Stimulated activated CD4-positive, alpha-beta T cell treated with anti-CD3 and anti-CD28 coated beads, Interleukin-15, amount 100 ng/mL, for 48 hours (primary cell): ENCODE measurements around the gene ENTPD8.
"Not testable (repeated sequence)": the region's sequence is repeated elsewhere in the genome, so short reads cannot be mapped to it uniquely, and the experiment has no call there.

ENCODE experiments used
- DNase-seq, 2 donors: peaks; one replicate each; pipeline ENCODE4 v3.0.0-alpha.2; 2020; ENCODE audit warnings: low read depth in 2 of 2

The ENTPD8 gene

DNA sequence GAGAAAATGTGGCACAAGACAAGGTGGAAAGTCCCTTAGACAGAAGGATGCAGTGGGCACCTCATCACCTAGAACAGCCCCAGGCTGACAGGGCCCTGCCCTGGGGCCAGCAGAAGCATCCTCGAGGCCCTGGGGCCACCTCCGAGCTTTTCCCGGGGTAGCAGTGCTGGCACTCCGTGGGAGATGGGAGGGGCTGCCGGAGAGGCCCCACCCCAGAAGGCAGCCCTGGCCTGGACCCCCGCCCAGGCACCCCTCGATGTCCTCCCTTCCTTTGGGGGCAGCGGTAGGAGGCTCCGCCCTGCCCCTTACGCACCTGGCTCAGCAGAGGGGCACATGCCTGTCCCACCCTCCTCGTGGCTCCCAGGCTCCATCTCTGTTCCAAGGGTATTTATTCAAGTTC lies 35.7 kb upstream of the ENTPD8 start:
- DNase-seq, result no peak

DNA sequence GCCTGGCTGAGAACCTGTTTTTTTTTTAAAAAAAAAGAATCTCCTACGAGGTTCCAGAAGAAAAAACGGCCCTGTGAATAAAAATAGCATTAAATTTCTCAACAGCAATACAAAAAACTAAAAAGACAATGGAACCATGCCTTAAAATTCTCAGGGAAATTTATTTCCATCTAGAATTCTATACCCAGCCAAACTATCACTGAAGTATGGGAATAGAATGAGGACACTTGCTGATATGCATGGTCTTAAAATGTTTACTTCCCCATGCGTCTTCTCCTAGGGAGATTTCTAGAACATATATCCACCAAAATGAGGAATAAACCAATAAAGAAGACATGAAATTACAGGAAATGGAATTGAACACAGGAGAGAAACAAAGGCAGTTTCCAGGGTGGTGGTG lies 34.5 kb upstream of the ENTPD8 start:
- no peak for DNase-seq

DNA sequence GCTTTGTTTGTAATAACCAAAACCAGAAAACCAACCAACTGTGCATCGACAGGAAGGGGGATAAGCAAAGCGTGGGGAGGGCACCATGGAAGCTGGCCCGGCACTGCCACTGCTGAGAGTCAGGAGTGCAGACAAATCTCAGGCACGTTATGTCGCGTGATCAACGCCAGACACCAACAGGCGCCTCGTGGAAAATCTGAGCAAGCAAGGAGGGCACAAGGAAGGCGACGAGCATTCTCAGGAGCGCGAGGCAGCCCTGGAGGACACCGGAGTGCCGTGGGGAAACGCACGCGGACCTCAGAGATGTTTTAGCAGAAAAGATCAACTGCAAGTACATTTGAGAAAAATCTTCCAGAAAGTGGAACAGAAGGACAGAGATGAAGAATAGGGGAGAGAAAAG lies 33.1 kb upstream of the ENTPD8 start:
- no peak for DNase-seq

DNA sequence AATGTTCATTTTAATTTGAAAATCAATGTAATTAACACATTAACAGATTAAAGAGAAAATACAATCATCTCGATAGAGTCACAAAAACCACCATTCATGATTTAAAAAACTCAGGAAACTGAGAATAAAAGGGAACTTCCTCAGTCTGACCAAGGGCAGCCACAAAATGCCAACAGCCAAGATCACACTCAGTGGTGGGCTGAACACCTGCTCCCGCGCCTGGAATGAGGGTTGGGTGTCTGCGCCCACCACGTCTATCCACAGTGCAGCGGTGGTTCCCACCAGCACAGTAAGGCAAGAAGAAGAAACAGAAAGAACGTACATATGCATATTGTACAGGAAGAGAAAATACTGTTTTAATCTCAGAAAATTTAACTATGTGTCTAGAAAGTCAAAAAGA lies 29.6 kb upstream of the ENTPD8 start:
- DNase-seq, result no peak

DNA sequence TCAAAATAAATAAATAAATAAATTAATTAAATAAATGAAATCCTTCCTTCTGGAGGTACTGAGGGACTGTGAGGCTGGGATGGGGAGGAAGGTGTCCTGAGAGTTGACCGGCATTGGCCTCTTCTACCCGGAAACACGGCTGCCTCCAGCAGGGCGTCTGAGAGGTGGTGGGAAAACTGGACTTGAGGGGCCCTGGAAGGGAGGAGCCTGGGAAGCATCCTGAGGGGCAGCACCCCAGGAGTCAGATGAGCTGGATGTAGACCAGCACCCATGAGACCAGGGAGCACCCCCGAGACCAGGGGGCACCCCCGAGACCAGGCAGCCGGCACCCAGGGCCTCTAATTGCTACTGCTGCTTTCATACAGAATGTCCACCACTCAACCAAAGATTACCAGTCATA lies 26.7 kb upstream of the ENTPD8 start:
- no peak for DNase-seq

DNA sequence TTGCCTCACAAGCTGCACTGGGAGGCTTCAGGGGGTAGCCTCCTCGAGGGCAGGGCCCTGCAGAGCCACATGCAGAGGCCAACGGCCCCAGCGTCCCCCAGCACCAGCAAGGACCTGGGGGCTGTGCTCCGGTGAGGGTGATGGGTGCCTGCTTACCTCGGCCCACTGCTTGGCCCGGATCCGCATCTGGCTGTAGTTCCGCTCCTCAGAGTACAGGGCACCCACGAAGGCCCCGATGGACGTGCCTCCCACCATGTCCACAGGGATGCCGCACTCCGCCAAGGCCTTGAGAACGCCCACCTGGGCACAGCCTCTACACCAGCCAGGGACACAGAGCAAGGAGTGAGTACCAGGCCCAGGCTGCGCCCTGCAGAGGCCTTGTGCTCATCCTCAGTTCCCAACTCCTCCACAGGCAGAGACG lies 26.0 kb upstream of the ENTPD8 start:
- no peak for DNase-seq

DNA sequence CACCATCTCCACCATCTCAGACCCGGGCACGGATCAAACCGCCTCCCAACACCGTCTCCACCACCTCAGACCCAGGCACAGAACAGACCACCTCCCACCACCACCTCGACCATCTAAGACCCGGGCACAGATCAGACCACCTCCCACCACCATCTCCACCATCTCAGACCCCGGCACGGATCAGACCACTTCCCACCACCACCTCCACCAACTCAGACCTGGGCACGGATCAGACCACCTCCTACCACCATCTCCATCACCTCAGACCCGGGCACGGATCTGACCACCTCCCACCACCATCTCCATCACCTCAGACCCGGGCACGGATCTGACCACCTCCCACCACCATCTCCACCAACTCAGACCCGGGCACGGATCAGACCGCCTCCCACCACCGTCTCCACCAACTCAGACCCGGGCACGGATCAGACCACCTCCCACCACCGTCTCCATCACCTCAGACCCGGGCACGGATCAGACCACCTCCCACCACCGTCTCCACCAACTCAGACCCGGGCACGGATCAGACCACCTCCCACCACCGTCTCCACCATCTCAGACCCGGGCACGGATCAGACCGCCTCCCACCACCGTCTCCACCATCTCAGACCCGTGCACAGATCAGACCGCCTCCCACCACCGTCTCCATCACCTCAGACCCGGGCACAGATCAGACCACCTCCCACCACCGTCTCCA lies 25.4 kb upstream of the ENTPD8 start:
- not testable (repeated sequence) for DNase-seq

DNA sequence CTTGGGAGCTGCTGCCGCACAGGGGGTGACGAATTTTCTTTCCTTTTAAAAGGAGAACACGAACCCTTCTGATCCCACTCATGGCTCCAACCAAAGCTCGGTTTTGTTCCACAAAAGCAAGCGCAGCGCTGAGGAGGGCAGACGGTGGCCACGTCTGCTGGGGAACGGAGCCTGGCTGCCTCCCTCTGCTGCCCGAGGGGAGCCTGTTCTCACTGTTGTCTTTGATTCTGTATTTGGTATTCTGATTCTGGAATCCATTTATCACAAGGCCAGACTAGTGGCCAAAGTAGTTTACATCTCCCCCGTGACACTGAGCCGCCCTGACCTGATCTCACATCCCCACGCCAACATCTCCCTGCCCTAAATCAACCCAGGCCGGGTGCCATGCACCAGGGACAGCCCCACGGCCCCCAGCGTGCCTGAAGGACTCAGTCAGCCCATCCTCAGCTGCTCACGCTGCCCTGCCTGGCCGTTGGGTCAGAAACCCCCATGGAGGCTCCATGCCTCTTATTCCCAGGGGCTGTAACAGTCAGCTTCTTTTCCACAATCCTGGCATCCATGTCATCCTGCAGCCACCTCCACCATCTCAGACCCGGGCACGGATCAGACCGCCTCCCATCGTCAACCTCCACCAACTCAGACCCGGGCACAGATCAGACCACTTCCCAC lies 24.7 kb upstream of the ENTPD8 start:
- DNase-seq, result no peak

DNA sequence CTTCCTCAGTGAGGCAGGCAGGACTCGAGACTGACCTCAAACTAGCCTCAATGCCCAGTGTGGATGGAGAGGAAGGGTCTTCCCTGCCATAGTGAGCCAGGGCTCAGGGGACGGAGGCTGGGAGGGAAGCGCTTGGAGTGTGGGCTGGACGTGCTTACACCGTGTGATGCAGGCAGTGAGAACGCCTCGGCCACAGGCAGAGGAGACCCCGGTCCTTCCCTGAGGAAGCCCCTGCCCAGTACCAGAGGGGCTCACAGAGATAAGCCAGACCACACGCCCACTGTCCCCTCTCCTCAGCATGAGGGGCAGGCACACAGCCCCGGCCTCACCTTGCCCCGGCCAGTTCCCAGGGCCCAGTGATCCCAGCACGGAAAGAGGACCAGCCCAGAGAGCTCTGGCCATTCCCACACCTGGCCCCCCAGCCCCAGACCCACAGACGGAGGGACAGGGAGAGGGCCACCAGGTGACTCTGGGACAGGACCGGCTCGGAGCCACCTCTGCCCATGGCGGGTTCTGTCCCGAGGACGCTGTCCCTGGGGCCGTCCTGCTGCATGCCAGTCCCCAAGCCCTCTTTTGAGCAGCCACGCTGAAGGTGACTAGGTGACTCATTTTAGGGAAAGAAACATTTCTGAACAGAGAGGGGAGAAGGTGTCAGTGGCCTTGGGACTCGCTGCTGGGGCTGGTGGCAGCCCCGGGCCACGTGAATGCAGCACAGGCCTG lies 24.0 kb upstream of the ENTPD8 start:
- DNase-seq, result no peak

DNA sequence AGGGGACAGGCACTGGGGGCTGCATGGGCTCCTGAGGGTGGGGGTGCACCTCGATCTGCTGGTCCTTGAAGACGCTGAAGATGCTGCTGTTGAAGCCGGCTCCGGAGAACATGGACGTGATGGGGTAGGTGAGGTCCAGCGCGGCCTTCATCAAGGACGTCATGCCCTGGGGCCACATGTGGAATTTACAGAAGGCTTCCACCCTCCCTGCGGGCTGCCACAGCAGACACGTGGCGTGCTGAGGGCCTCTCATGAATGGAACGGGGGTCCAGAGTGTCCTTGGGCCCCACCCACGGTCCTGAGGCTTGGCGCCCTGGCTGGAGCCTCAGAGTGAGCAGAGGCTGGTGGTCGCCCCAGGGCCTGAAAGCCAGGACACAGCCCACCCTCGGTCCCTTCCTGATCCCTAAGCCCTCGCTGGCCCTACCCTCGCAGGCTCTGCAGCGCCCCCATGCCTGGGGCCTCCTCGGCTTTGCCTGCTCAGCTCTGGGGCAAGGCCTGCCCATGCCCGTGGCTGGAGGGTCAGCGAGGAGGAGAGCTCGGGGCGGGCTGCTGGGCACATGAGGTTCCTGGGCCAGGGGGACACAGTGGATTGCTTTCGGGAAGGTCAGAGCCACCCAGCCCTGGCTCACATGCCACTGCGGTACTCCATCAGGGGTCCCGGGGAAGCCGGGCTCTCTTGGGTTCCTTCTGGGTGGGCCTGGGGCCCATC lies 23.3 kb upstream of the ENTPD8 start:
- no peak for DNase-seq

DNA sequence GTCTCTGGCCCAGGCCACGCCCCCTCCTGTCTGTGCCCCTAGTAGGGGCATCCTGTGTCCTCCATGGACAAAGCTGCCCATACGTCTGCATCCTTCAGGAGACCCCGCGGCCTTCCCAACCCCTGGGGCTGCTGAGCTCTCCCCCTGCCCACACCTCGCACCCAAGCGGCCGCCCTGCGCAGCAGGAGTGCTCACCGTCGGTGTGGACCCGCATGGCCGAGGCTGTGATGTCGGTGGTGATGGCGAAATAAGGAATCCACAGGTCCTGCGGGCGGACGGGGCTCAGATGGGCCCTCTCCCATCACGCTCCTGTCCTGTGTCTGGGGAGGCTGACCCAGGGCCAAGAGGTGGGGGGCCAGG lies 22.8 kb upstream of the ENTPD8 start:
- DNase-seq, result no peak

DNA sequence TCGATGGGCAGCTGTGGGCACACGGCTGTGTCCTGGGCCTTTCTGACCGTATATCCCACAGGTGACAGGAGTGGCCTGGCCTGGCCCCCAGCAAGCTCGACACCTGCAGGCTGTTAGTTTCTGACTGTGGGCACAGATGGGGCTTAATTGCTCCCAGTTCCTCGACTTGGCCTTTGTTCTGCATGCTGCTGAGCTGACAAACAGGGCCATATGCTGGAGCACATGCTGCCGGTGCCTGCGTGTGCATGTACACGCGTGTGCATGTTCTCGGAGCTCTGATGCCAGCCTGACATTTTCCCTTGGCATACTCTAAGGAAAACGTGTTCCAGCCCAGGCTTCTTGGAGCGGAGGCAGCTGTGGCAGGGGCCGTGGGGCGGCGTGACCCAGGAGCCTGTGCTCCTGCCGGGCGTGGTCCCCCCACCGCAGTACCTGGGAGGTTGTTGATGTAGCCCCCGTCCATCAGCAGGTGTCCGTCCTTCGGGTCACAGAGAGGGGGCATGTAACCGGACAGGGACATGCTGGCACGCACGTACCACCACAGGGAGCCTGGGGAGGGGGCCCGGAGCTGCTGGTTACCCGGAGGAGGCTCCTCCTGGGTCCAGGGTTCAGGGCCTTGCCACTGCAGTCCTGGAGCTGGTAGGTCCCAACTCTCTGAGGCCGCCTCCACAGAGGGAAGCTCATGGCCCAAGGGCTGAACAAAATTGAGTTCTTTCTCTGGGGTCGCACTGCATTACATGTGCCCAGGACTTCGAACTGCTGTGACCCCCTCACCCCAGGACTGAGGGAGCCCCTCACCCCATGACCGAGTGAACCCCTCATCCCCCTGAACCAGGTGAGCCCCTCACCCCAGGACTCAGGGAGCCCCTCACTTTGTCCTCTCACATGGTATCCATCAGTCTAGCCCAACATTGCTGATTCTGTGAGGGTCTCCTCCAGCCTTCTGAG lies 22.1 kb upstream of the ENTPD8 start:
- no peak for DNase-seq

DNA sequence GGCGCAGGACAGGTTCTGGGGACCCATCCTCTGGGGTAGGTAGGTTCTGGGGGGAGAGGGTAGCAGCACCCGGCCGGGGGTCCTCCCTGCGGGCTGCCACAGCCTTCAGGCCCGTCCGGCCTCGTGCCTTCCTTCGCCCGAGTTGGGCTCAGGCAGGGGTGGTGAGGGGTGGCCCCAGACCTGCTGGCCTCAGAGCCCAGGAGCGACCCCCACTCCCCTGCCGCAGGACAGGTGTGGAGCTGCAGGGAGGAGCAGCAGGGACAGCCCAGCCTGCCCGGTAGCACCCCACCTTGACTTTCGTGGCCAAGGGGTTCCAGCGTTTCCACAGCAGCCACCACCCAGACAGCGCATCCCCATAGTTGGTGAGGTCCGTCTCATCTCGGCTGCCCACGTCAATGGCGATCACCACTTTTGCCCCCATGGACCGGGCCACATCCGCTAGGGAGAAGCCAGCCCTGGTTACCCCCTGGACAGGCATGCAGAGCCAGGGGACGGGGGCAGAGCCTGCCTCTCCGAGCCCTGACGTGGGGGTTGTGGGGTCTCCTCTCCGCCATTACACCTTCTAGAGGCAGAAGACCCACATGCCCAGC lies 21.3 kb upstream of the ENTPD8 start:
- no peak for DNase-seq

DNA sequence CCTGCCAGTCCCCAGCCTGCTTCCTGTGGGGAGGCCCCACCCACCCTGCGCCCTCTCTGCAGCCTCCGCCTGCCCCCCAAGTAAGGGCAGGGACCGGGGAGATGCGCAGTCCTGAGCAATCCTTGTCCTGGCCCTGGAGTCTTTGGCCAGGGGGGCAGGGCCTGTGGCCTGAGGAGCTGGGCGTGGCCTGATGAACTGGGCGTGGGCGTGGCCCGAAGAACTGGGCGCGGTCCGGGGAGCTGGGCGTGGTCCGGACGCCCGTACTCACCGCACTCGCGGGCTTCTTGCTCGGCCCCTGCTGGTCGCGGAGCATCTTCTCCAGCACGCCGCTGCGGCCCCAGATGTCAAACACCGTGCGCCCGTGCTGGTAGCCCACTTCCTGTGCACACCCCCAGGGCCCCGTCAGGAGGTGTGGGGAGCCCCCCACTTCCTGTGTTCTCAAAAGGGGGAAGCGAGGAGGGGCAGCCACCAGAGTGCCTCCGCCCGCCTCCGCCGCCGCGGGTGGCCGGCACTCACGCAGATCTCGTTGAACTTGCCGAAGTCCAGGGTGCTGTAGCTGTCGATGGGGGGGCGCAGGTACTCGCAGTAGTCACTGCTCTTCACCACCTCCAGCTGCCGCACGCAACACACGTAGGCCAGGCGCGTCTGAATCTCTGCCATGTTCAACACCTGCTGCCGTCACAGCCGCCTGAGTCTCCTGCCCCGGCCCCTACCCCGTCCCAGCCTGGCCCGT lies 20.7 kb upstream of the ENTPD8 start:
- DNase-seq, result peak; percentile 68 to 79

DNA sequence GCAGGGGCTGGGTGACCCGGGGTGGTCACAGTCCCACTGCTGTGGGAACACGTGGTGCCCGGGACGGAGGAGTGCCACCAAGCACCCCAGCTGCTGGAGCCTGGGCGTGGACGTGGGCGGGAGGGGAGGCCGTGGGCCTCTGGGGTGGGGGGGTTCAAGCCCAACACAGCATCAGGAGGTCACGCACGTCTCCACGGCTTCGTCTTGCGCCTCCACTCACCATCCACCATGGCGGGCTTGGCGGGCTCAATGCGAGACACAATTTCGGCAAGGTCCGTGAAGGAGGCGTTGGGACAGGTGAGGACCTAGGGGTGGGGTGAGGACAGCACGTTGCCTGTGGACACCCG lies 20.1 kb upstream of the ENTPD8 start:
- DNase-seq, result no peak

DNA sequence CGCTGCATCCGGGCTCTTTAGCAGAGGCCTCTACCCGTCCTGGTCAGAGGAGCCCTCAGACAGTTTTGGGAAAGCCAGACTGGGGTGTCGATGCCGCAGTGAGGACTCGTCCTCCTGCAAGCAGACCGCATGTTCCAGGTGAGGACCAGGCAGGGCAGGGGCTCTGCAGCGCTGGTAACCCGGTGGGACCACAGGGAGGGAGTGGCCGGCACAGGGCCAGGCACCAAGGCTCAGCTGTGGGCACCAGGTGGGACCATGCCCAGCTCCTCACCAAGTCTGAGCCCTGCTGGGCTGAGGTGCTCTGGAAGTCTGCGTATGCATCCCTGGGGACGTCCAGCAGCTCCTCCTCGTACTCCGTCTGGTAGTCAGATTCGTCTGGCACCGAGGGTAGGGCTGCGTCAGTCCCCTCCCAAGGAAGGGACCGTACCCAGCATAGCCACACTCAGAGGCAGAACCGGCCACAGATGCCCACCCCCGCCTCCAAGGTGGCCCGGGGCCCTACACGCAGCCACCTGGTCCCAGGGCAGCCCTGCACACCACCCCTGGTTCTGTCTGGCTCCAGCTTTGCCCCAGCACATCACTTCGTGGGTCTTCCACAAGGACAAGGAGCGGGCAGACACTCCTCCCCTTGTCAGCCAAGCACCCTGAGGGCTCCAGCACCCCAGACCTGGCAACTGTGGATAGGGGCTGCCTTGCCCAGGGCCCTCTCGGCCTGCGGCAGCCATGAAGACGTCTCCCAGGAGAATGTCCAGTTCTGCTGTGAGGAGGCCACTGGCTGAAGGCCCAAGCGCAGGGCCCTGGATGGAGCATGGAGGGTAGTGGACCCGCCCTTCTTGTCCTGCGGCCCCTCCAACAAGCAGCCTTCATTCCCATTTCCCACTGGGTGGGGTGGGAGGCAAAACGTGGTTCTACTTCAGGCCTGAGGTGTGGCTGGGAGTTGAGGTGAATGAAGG lies 19.5 kb upstream of the ENTPD8 start:
- DNase-seq, result no peak

DNA sequence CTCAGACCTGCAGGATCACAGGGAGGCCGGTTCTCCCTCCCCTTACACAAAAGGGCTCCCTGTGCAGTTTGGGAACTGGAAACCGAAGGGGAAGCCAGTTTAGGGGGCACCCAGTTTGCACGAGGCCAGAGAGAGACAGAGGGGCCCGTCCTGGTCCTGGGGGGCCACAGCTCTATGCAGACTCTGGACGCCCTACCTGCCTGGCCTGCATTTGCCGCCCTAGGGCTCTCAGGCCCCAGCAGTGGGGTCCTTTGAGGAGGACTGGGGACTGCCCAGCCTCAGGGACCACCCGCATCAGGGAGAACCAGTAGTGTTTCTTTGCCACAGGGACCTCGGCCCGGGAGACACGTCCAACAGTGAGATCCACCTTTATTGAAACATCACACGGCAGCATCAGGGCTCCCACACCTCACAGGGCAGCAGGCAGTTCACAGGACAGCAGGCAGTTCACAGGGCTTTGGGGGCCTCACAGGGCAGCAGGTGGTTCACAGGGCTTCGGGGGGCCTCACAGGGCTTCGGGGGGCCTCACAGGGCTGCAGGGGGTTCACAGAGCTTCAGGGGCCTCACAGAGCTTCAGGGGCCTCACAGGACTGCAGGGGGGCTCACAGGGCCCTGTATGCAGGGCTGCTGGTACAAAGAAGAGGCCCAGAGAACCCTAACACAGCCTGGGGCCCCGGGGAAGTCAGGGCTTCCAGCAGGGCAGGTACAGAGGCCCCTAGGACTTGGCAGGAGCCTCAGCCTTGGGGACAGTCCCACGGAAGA lies 18.6 kb upstream of the ENTPD8 start:
- no peak for DNase-seq

DNA sequence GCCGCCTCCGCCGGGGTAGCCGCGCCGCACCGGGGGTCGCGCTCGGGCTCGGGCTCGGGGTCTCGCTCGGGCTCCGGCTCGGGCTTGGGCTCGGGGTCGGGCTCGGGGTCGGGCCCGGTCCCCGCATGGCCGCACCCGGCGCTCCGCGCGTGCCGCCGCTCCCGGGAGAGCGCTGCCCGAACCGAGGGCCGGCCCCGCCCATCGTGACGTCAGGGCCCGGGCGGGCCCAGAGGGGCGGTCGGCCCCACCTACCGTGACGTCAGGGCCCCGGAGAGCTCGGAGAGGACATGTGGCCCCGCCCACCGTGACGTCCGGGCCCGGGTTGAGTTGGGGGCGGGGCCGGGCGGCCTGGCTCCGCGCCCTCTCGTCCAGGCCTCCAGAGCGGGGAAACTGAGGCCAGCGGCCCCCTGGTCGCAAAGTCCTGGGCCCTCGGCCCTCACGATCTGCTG lies 18.0 kb upstream of the ENTPD8 start, which contains the start of gene NSMF:
NSMF (minus strand) TSS at position 183 of the 449 bp plus-strand sequence. CDS start 232 bp downstream, outside the sequence.
- peak; percentile 91 to 92 for DNase-seq
